ENCODE data around the gene MS4A6A.

The MS4A6A gene

DNA sequence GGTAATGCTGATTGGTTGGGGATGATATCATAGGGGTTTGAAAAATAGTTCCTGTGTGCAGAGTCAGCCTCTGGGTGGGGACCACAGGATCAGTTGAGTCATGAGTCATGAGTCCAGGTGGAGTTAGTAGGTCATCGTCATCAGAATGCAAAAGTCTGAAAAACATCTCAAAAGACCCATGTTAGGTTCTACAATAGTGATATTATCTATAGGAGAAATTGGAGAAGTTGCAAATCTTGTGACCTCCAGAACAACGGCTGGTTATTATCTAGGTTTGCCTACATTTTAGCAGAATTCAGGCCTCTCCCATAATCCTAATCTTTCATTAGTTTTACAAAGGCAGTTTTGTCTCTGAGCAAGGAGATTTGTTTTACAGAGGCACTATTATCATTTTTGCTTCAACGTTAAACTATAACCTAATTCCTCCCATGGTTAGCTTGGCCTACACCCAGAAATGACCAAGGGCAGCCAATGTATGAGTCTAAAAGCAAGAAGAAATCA, 55.5 kb downstream of the MS4A6A start:
- no peak for DNase-seq

- no peak for DNase-seq
Measured at GRCh38 chr11:60125956-60126585, 56.8 kb downstream of the MS4A6A start.

- DNase-seq: no peak
Measured at GRCh38 chr11:60124802-60125432, 58.0 kb downstream of the MS4A6A start.
